ENCODE results near the gene P2RY2. TPM values are rescaled to one million over a fixed set of nuclear protein-coding genes. Genes with fewer than 3 reads are reported as not detected.

P2RY2 gene
- total and polyA plus RNA-seq, 10 of the 15 experiments (the other 5 are each of a cell fraction or from before 2014, with no cell fraction given), result 0.03 to 0.23 (median 0.17) TPM; not detected in 7

DNA sequence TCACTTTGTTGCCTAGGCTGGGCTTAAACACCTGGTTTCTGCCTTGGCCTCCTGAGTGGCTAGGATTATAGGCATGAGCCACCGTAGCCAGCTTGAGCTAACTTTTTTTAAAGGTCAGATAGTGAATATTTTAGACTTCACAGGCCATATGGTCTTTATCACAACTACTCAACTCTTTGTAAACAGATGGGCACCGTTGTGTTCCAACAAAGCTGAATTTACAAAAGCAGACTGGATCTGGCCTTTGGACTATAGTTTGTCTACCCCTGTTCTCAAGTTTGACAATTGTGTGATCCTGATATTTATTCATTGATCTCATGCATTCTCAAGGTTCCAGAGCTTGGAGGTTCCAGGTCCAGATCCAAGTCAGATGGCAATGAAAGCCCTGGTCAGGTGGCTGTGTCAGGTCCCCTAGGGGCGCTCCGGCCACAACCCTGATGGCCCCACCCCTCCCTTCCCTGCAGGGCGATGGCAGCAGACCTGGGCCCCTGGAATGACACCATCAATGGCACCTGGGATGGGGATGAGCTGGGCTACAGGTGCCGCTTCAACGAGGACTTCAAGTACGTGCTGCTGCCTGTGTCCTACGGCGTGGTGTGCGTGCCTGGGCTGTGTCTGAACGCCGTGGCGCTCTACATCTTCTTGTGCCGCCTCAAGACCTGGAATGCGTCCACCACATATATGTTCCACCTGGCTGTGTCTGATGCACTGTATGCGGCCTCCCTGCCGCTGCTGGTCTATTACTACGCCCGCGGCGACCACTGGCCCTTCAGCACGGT lies 15.8 kb downstream of the P2RY2 start (continued):
- no peak for TF ChIP-seq CBX3 (IDR thresholded peaks at IDR 0.05; ENCODE audit: borderline replicate concordance, low read depth)

DNA sequence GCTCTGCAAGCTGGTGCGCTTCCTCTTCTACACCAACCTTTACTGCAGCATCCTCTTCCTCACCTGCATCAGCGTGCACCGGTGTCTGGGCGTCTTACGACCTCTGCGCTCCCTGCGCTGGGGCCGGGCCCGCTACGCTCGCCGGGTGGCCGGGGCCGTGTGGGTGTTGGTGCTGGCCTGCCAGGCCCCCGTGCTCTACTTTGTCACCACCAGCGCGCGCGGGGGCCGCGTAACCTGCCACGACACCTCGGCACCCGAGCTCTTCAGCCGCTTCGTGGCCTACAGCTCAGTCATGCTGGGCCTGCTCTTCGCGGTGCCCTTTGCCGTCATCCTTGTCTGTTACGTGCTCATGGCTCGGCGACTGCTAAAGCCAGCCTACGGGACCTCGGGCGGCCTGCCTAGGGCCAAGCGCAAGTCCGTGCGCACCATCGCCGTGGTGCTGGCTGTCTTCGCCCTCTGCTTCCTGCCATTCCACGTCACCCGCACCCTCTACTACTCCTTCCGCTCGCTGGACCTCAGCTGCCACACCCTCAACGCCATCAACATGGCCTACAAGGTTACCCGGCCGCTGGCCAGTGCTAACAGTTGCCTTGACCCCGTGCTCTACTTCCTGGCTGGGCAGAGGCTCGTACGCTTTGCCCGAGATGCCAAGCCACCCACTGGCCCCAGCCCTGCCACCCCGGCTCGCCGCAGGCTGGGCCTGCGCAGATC lies 16.5 kb downstream of the P2RY2 start:
- H4K20me1 ChIP-seq (ENCODE audit: control insufficient read depth, insufficient read depth), result no peaks in the 10 kb centered on the region
- no peaks in the 10 kb centered on the region for H3K27me3 ChIP-seq (replicated peaks in 1 of 2; ENCODE audit: control insufficient read depth in 2 of 2, insufficient read depth in 2 of 2, low read length in 1 of 2)
- ChIA-PET POLR2A (no interaction called here), SMC1A (ENCODE audit: uncharacterized antibody, unreplicated experiment) (interaction anchor here (0.6 to 11.9 kb wide), 5 partner anchors 9 to 51 kb away, joined by 3 to 188 read pairs (median 4); no protein-coding TSS in a partner anchor), RAD21 (ENCODE audit: unreplicated experiment) (interaction anchor here (0.6 to 9.3 kb wide), 4 partner anchors 48 to 394 kb away, joined by 4 to 115 read pairs (median 13); no protein-coding TSS in a partner anchor), CTCF (interaction anchor here (0.6 to 6.9 kb wide), 8 partner anchors 15 to 407 kb away, joined by 3 to 160 read pairs (median 4); no protein-coding TSS in a partner anchor)
- no peak overlapping the region for H3K27ac ChIP-seq (ENCODE audit: control insufficient read depth, insufficient read depth)
- no peak overlapping the region for H3K4me3 ChIP-seq
- BruUV-seq (replicated peaks), result no TSS peak
- no peaks in the 10 kb centered on the region for H3K9me3 ChIP-seq (replicated peaks; ENCODE audit: control insufficient read depth, insufficient read depth, low read length)
- no peak overlapping the region for H2AFZ ChIP-seq (ENCODE audit: control insufficient read depth, low read depth, low read length)
- no peaks in the 10 kb centered on the region for H3K36me3 ChIP-seq (ENCODE audit: control insufficient read depth in 2 of 2, insufficient read depth in 2 of 2, low read length in 1 of 2)
- FAIRE-seq (no peak), ATAC-seq (no peak), DNase-seq (ENCODE audit: low read depth, low spot score) (no peak)
- TF ChIP-seq ZZZ3 (IDR thresholded peaks at IDR 0.05; ENCODE audit: control insufficient read depth, insufficient read length, low read depth), result no peak
- no peak for TF ChIP-seq BCL11A (IDR thresholded peaks at IDR 0.05; ENCODE audit: low read depth, low read length)
- TF ChIP-seq ZBTB4 (CRISPR knock-in tag; IDR thresholded peaks at IDR 0.05), result no peak
- TF ChIP-seq LARP7 (IDR thresholded peaks at IDR 0.05), result no peak
- intact Hi-C loops (cut with micrococcal nuclease; ENCODE audit: unreplicated experiment), result no loop called here
- 81% methylated on average over 56 of the region's 56 CpGs for WGBS (ENCODE audit: insufficient coverage, insufficient replicate concordance, low lambda C conversion rate, missing lambda C conversion rate)
- no peak overlapping the region for H3K9ac ChIP-seq (ENCODE audit: control insufficient read depth, insufficient read depth, low read length)
- H3K4me2 ChIP-seq (ENCODE audit: control insufficient read depth, insufficient read depth), result no peak overlapping the region
- in situ Hi-C loops (cut with MboI), result loop anchor here (5.0 kb wide), 1 partner anchor 47 kb away; no protein-coding TSS in a partner anchor
- no peaks in the 10 kb centered on the region; the same call in 1 of the 2 replicates for H3K4me1 ChIP-seq (ENCODE audit: control insufficient read depth, insufficient read depth, low read length)
- no peaks in the 10 kb centered on the region for H3K79me2 ChIP-seq (ENCODE audit: control insufficient read depth, insufficient read depth, low read length)

All from GM12878 (cell line).